HEK293 (cell line): ENCODE results near the gene FTH1.
"Not testable (repeated sequence)": the region's sequence is repeated elsewhere in the genome, so short reads cannot be mapped to it uniquely, and the experiment has no call there.

Experiments used
- CTCF ChIP-seq: fragments of 450-650 bp; formaldehyde crosslinking; IDR thresholded peaks from 2 replicates; pipeline ENCODE4 v1.5.1; 2016; ENCODE audit warnings: missing biosample characterization, missing genetic modification characterization
- HOXA7 ChIP-seq: sonication (generic); formaldehyde crosslinking; IDR thresholded peaks from 2 replicates; pipeline ENCODE4 v1.8.1; 2022; ENCODE audit warnings: missing genetic modification reagents, borderline replicate concordance
- PATZ1 ChIP-seq: fragments of 450-650 bp; formaldehyde crosslinking; IDR thresholded peaks from 2 replicates; pipeline ENCODE4 v1.5.1; 2016; ENCODE audit warnings: missing biosample characterization, missing genetic modification characterization
- REST ChIP-seq: fragments of 450-650 bp; formaldehyde crosslinking; IDR thresholded peaks from 2 replicates; pipeline ENCODE4 v1.5.1; 2016; ENCODE audit warnings: missing biosample characterization, missing genetic modification characterization
- ZBTB21 ChIP-seq: fragments of 450-650 bp; formaldehyde crosslinking; IDR thresholded peaks from 2 replicates; pipeline ENCODE4 v1.5.1; 2017; ENCODE audit warnings: missing biosample characterization, missing genetic modification characterization
- ZFP3 ChIP-seq: fragments of 450-650 bp; formaldehyde crosslinking; IDR thresholded peaks from 2 replicates; pipeline ENCODE4 v1.5.1; 2016; ENCODE audit warnings: low read depth, missing biosample characterization, missing genetic modification characterization
- ZNF335 ChIP-seq: fragments of 450-650 bp; formaldehyde crosslinking; conservative IDR thresholded peaks from 2 replicates; pipeline ENCODE4 v1.5.1; 2016; ENCODE audit warnings: missing biosample characterization, missing genetic modification characterization

DNA sequence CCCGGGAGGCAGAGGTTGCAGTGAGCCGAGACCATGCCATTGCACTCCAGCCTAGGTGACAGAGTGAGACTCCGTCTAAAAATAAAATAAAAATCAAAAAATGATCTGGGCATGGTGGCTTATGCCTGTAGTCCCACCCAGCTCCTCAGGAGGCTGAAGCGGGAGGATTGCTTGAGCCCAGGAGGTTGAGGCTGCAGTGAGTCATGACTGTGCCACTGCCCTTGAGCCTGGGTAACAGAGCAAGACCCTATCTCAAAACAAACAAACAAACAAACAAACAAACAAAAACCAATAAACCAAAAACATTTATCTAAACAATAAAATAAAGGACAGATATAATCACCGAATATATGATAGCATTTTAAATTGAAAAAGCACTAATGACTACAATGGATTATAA, 13.8 kb downstream of the FTH1 start:
- TF ChIP-seq ZNF335 (tag by site-specific recombination); HOXA7; REST; CTCF; ZBTB21 (tag by site-specific recombination); PATZ1; ZFP3 (tag by site-specific recombination): not testable (repeated sequence)
